ENCODE data around the gene BCL7A. TPM values are rescaled to one million over a fixed set of nuclear protein-coding genes. Genes with fewer than 3 reads are reported as not detected.

The BCL7A gene
- total RNA-seq, 4 donors from 2014 or later = 4.7 to 8.5 (median 5.6) TPM

GRCh38 chr12:122006186-122006926, 15.3 kb upstream of the BCL7A start:
- H3K9me3 ChIP-seq = no peaks in the 10 kb centered on the region

GRCh38 chr12:122009741-122010140, 11.9 kb upstream of the BCL7A start:
- H3K4me1 ChIP-seq = no peaks in the 10 kb centered on the region
- no peak overlapping the region for H3K27ac ChIP-seq
- H3K9me3 ChIP-seq = no peaks in the 10 kb centered on the region
- no peak for ATAC-seq
- H3K36me3 ChIP-seq = no peaks in the 10 kb centered on the region
- WGBS, 2 donors (ENCODE audit: low coverage in 1 of 2) = 50 to 87% methylated on average over 2 to 3 of the region's 9 CpGs
- no peaks in the 10 kb centered on the region for H3K27me3 ChIP-seq
- no peak overlapping the region for H3K4me3 ChIP-seq
- TF ChIP-seq POLR2AphosphoS5 (IDR thresholded peaks at IDR 0.05) (no peak), POLR2A (IDR thresholded peaks at IDR 0.05) (no peak), CTCF (IDR thresholded peaks at IDR 0.05) (no peak), EP300 (IDR thresholded peaks at IDR 0.05) (no peak)

More at GRCh38 chr12:122006186-122006926, 15.3 kb upstream of the BCL7A start:
- H3K27ac ChIP-seq = no peak overlapping the region
- TF ChIP-seq POLR2AphosphoS5 (IDR thresholded peaks at IDR 0.05) (no peak), POLR2A (IDR thresholded peaks at IDR 0.05) (no peak), EP300 (IDR thresholded peaks at IDR 0.05) (no peak), CTCF (IDR thresholded peaks at IDR 0.05) (no peak)
- no peak overlapping the region for H3K4me3 ChIP-seq
- WGBS, 2 donors (ENCODE audit: low coverage in 1 of 2) = 77 to 86% methylated on average over 5 to 8 of the region's 24 CpGs
- H3K36me3 ChIP-seq = no peaks in the 10 kb centered on the region
- no peak for ATAC-seq
- H3K27me3 ChIP-seq = no peaks in the 10 kb centered on the region
- peaks cover 0 to 7% (median 0%) of the 10 kb centered on the region in 3 donors for H3K4me1 ChIP-seq

- H3K4me1 ChIP-seq = no peaks in the 10 kb centered on the region
- no peaks in the 10 kb centered on the region for H3K27me3 ChIP-seq
- no peaks in the 10 kb centered on the region for H3K36me3 ChIP-seq
- no peak for ATAC-seq
- no peak overlapping the region for H3K4me3 ChIP-seq
- no peaks in the 10 kb centered on the region for H3K9me3 ChIP-seq
- TF ChIP-seq POLR2A (IDR thresholded peaks at IDR 0.05) = no peak
- TF ChIP-seq CTCF (IDR thresholded peaks at IDR 0.05) = no peak
- TF ChIP-seq POLR2AphosphoS5 (IDR thresholded peaks at IDR 0.05) = no peak
- TF ChIP-seq EP300 (IDR thresholded peaks at IDR 0.05) = no peak
- no peak overlapping the region for H3K27ac ChIP-seq
- WGBS, 2 donors (ENCODE audit: low coverage in 1 of 2) = 84 to 86% methylated on average over 6 of the region's 6 CpGs
These were observed 9.5 kb upstream of the BCL7A start for GRCh38 chr12:122012184-122012583.

GRCh38 chr12:122013136-122013535, 8.5 kb upstream of the BCL7A start:
- no peaks in the 10 kb centered on the region for H3K27me3 ChIP-seq
- H3K4me3 ChIP-seq = no peak overlapping the region
- no peak overlapping the region for H3K27ac ChIP-seq
- ATAC-seq = no peak
- no peak for TF ChIP-seq POLR2A (IDR thresholded peaks at IDR 0.05)
- no peak for TF ChIP-seq EP300 (IDR thresholded peaks at IDR 0.05)
- TF ChIP-seq POLR2AphosphoS5 (IDR thresholded peaks at IDR 0.05) = no peak
- TF ChIP-seq CTCF (IDR thresholded peaks at IDR 0.05) = no peak
- no peaks in the 10 kb centered on the region for H3K9me3 ChIP-seq
- H3K36me3 ChIP-seq = no peaks in the 10 kb centered on the region
- 88 to 91% methylated on average over 4 of the region's 4 CpGs for WGBS, 2 donors (ENCODE audit: low coverage in 1 of 2)
- H3K4me1 ChIP-seq = no peaks in the 10 kb centered on the region

Data from gastroesophageal sphincter (tissue), 4 donors.